H1 (cell line): Measurements from ENCODE around the gene SEZ6L. TPM values are rescaled to one million over a fixed set of nuclear protein-coding genes. Genes with fewer than 3 reads are reported as not detected.

Experiments used
- CTCF ChIA-PET: fragments of 300-600 bp; sonication (Branson Sonifier 250); formaldehyde crosslinking; loops from one replicate; lab custom pipeline; 2021; ENCODE audit not compliant: partially characterized antibody; lab: Charles Lee
- POLR2A ChIA-PET: fragments of 300-600 bp; sonication (Branson Sonifier 250); formaldehyde crosslinking; loops from one replicate; lab custom pipeline; 2021; ENCODE audit warnings: inconsistent platforms; ENCODE audit not compliant: partially characterized antibody; lab: Charles Lee
- DNase-seq, 2 experiments: peaks; one replicate each; pipeline versions ENCODE4 v3.0.0 to v3.0.0-alpha.2; 2010 to 2022; ENCODE audit warnings: low spot score in 2 of 2, low read depth in 1 of 2, mixed read lengths in 1 of 2
- FAIRE-seq: peaks from 2 replicates; lab custom pipeline; 2011; peaks lifted over from hg19 to GRCh38; lab: Jason Lieb, UNC
- H2AFZ ChIP-seq: 2 replicates; pipeline ENCODE4 v1.8.1; 2012; ENCODE audit warnings: low read length, inconsistent platforms
- H2AK5ac ChIP-seq: 2 replicates; pipeline ENCODE4 v1.6.1; 2013; ENCODE audit warnings: low read depth, low read length
- H2BK120ac ChIP-seq: replicated peaks from 2 replicates; pipeline ENCODE3; 2013; ENCODE audit warnings: low read depth, low read length, inconsistent platforms
- H2BK12ac ChIP-seq: 2 replicates; pipeline ENCODE4 v1.6.1; 2013; ENCODE audit warnings: low read depth, low read length
- H2BK15ac ChIP-seq: 2 replicates; pipeline ENCODE4 v1.6.1; 2013; ENCODE audit warnings: low read length
- H2BK20ac ChIP-seq: 2 replicates; pipeline ENCODE4 v1.6.1; 2013; ENCODE audit warnings: low read length
- H2BK5ac ChIP-seq: 2 replicates; pipeline ENCODE4 v1.6.1; 2013; ENCODE audit warnings: low read depth, low read length
- H3K14ac ChIP-seq: 2 replicates; pipeline ENCODE4 v1.6.1; 2013; ENCODE audit warnings: inconsistent platforms; ENCODE audit not compliant: insufficient read length
- H3K18ac ChIP-seq: 2 replicates; pipeline ENCODE4 v1.6.1; 2013; ENCODE audit warnings: low read length; ENCODE audit errors: extremely low read depth
- H3K23ac ChIP-seq: 2 replicates; pipeline ENCODE4 v1.6.1; 2013; ENCODE audit warnings: inconsistent platforms; ENCODE audit not compliant: insufficient read length
- H3K23me2 ChIP-seq: 2 replicates; pipeline ENCODE4 v1.6.1; 2013; ENCODE audit warnings: low read depth, low read length
- H3K27ac ChIP-seq: 2 replicates; pipeline ENCODE4 v1.6.1; 2011; ENCODE audit warnings: low read depth, low read length, inconsistent platforms
- H3K27me3 ChIP-seq, 4 experiments: replicated peaks in 1 of 4; 1 replicate in 1 of 4; 2 replicates in 3 of 4; pipeline versions ENCODE4 v1.6.1 to v1.8.1; 2011 to 2013; ENCODE audit warnings: low read length in 3 of 4, mild to moderate bottlenecking in 3 of 4, inconsistent platforms in 2 of 4, mixed read lengths in 2 of 4, moderate library complexity in 1 of 4; ENCODE audit not compliant: control insufficient read depth in 3 of 4, insufficient read depth in 3 of 4; ENCODE audit errors: extremely low read depth in 1 of 4
- H3K36me3 ChIP-seq, 4 experiments: 2 replicates each; pipeline versions ENCODE4 v1.6.1 to v1.8.1; 2011 to 2013; ENCODE audit warnings: mild to moderate bottlenecking in 4 of 4, low read length in 3 of 4, moderate library complexity in 2 of 4, control low read depth in 1 of 4, inconsistent platforms in 1 of 4; ENCODE audit not compliant: insufficient read depth in 4 of 4, control insufficient read depth in 2 of 4
- H3K4ac ChIP-seq: replicated peaks from 2 replicates; pipeline ENCODE3; 2013; ENCODE audit warnings: low read length, low read depth, mixed read lengths, inconsistent platforms; ENCODE audit not compliant: insufficient read length
- H3K4me1 ChIP-seq, 4 experiments: replicated peaks in 1 of 4; 1 replicate in 1 of 4; 2 replicates in 3 of 4; pipeline versions ENCODE4 v1.6.1 to v1.8.1; 2011 to 2013; ENCODE audit warnings: low read length in 3 of 4, inconsistent platforms in 2 of 4, mixed read lengths in 1 of 4; ENCODE audit not compliant: insufficient read depth in 4 of 4, control insufficient read depth in 3 of 4
- H3K4me2 ChIP-seq, 2 experiments: 2 replicates each; pipeline versions ENCODE4 v1.6.1 to v1.8.1; 2011 to 2013; ENCODE audit warnings: low read depth in 2 of 2, low read length in 2 of 2, control low read depth in 1 of 2, inconsistent platforms in 1 of 2, mild to moderate bottlenecking in 1 of 2; ENCODE audit not compliant: insufficient read depth in 1 of 2
- H3K4me3 ChIP-seq, 4 experiments: fragments of 200-600, 300-600 bp in 1 of 4; sonication (generic), shearing (Covaris generic), sonication (Bioruptor Twin) in 1 of 4; 2 replicates each; pipeline versions ENCODE4 v1.5.1 to v1.8.1; 2011 to 2016; ENCODE audit warnings: low read length in 4 of 4, low read depth in 3 of 4, control low read depth in 2 of 4, inconsistent platforms in 2 of 4, mild to moderate bottlenecking in 2 of 4, mixed read lengths in 1 of 4, moderate library complexity in 1 of 4; ENCODE audit not compliant: insufficient read depth in 2 of 4; ENCODE audit errors: extremely low read depth in 1 of 4
- H3K56ac ChIP-seq: replicated peaks from 2 replicates; pipeline ENCODE3; 2013; ENCODE audit warnings: low read depth, mild to moderate bottlenecking, mixed read lengths, low read length, inconsistent platforms; ENCODE audit not compliant: insufficient read length
- H3K79me1 ChIP-seq: 2 replicates; pipeline ENCODE4 v1.6.1; 2013; ENCODE audit warnings: low read depth, low read length, control low read depth
- H3K79me2 ChIP-seq, 2 experiments: 2 replicates each; pipeline versions ENCODE4 v1.6.1 to v1.8.1; 2012 to 2013; ENCODE audit warnings: low read length in 2 of 2, mild to moderate bottlenecking in 2 of 2, inconsistent platforms in 1 of 2; ENCODE audit not compliant: insufficient read depth in 2 of 2, control insufficient read depth in 1 of 2
- H3K9ac ChIP-seq, 4 experiments: replicated peaks in 1 of 4; 1 replicate in 1 of 4; 2 replicates in 3 of 4; pipeline versions ENCODE4 v1.6.1 to v1.8.1; 2011 to 2013; ENCODE audit warnings: low read depth in 3 of 4, low read length in 3 of 4, control low read depth in 2 of 4, mild to moderate bottlenecking in 2 of 4, moderate library complexity in 2 of 4, inconsistent platforms in 1 of 4; ENCODE audit errors: extremely low read depth in 1 of 4
- H3K9me3 ChIP-seq, 2 experiments: 2 replicates each; pipeline versions ENCODE4 v1.6.1 to v1.8.1; 2012 to 2013; ENCODE audit warnings: mild to moderate bottlenecking in 2 of 2, moderate library complexity in 2 of 2, control low read depth in 1 of 2, inconsistent platforms in 1 of 2, low read depth in 1 of 2, low read length in 1 of 2, mixed read lengths in 1 of 2; ENCODE audit not compliant: insufficient read depth in 2 of 2
- H4K20me1 ChIP-seq, 2 experiments: replicated peaks in 1 of 2; 2 replicates each; pipeline versions ENCODE3 to v1.8.1; 2011 to 2013; ENCODE audit warnings: inconsistent platforms in 2 of 2, low read length in 2 of 2, mild to moderate bottlenecking in 1 of 2; ENCODE audit not compliant: insufficient read depth in 2 of 2, control insufficient read depth in 1 of 2
- H4K5ac ChIP-seq: 2 replicates; pipeline ENCODE4 v1.6.1; 2013; ENCODE audit warnings: low read length, low read depth, mixed read lengths, inconsistent platforms; ENCODE audit not compliant: insufficient read length
- H4K8ac ChIP-seq: 2 replicates; pipeline ENCODE4 v1.8.0; 2013; ENCODE audit warnings: mild to moderate bottlenecking, moderate library complexity, low read length, inconsistent platforms; ENCODE audit not compliant: insufficient read depth; ENCODE audit errors: extremely low read depth
- H4K91ac ChIP-seq: replicated peaks from 2 replicates; pipeline ENCODE3; 2013; ENCODE audit warnings: low read length, mixed read lengths, inconsistent platforms; ENCODE audit not compliant: insufficient read length
- CHD2 ChIP-seq: IDR thresholded peaks from 2 replicates; pipeline ENCODE4 v1.6.1; 2012; ENCODE audit warnings: low read length, improper control_type of control experiment
- EZH2 ChIP-seq: fragments of 200-600 bp; sonication (generic); IDR thresholded peaks from 2 replicates; pipeline ENCODE4 v1.7.1; 2012; ENCODE audit warnings: low read depth, mild to moderate bottlenecking, moderate library complexity, low read length, inconsistent platforms; ENCODE audit not compliant: severe bottlenecking
- FOSL1 ChIP-seq: IDR thresholded peaks from 2 replicates; pipeline ENCODE4 v1.6.1; 2011; ENCODE audit warnings: mild to moderate bottlenecking, low read depth, low read length, moderate library complexity; ENCODE audit not compliant: insufficient read depth
- KDM4A ChIP-seq: IDR thresholded peaks from one replicate; pipeline ENCODE4 v1.7.1; 2012; ENCODE audit warnings: low read depth, mild to moderate bottlenecking, moderate library complexity, low read length, inconsistent platforms; ENCODE audit not compliant: severe bottlenecking
- ZNF274 ChIP-seq: IDR thresholded peaks from 2 replicates; pipeline ENCODE4 v1.7.0; 2012; ENCODE audit warnings: low read length, borderline replicate concordance; ENCODE audit errors: extremely low read depth
- WGBS, 2 experiments: shearing (Covaris generic) in 1 of 2; methylation state at CpG; one replicate each; pipeline versions ENCODE4 v1.1.6 to v1.1.7; 2013 to 2015; ENCODE audit warnings: low lambda C conversion rate in 2 of 2, mixed read lengths in 2 of 2, inconsistent platforms in 1 of 2, low coverage in 1 of 2, missing lambda C conversion rate in 1 of 2; ENCODE audit not compliant: insufficient replicate concordance in 2 of 2, insufficient coverage in 1 of 2, insufficient read length in 1 of 2; ENCODE audit errors: extremely low coverage in 1 of 2, missing lambda C conversion rate in 1 of 2; 5-methylcytosine and 5-hydroxymethylcytosine counted together
- polyA plus RNA-seq, 7 experiments: library from polyadenylated mRNA; depleted of rRNA in 3 of 7; stranded (reverse) in 5 of 7; unstranded in 2 of 7; fragments of >200 nt in 5 of 7; fragments of 200-250 nt in 2 of 7; gene quantifications; 1 replicate in 5 of 7; 2 replicates in 1 of 7; 4 replicates in 1 of 7; pipeline versions ENCODE4 v1.2.1 to v1.2.3, GENCODE V29; 2011 to 2013; ENCODE audit warnings: missing spikeins in 2 of 7, mixed read lengths in 2 of 7
- total RNA-seq: library from RNA; stranded (reverse); fragmentation: NEBNext Ultra II Directional; extraction: Animal tissue kit (Norgen Biotek cat#: 25700); gene quantifications from 2 replicates; pipeline ENCODE4 v1.2.1, GENCODE V29; 2021
- TF ChIP-seq, protein P1 (sequence below): IDR thresholded peaks from 2 replicates; pipeline ENCODE4 v1.6.1; 2012; ENCODE audit warnings: inconsistent platforms
- TF ChIP-seq, protein P2 (sequence below), 3 experiments: IDR thresholded peaks; 1 replicate in 2 of 3; 2 replicates in 1 of 3; pipeline versions ENCODE4 v1.5.1 to v1.6.1; 2011; ENCODE audit warnings: low read length in 3 of 3, mild to moderate bottlenecking in 3 of 3, inconsistent platforms in 2 of 3, low read depth in 1 of 3, moderate library complexity in 1 of 3; ENCODE audit not compliant: insufficient read depth in 1 of 3; ENCODE audit errors: control extremely low read depth in 1 of 3

SEZ6L gene
- total and polyA plus RNA-seq, 2 of the 8 experiments (the other 6 are each of a cell fraction or from before 2014, with no cell fraction given), result 0.06 to 0.33 TPM

DNA sequence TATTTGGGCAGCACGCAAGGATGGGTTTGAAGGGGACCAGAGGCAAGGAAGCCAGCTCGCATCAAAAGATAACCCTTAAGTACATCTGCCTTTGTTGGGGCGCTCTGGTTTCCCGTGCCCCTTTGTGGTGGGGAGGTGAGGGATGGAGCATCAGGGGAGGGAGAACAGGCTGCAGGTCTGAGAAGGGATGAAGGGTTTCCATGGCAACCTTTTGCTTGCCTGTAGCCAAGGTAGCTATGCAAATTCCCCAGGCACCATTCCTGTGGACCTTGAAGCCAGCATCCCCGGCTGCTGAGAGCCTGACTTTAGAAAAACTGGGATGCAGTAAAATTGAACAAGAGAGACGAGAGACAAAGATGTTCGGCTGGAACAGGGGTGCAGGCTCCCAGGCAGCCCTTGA lies 75.7 kb downstream of the SEZ6L start:
- Histone ChIP-seq H3K27me3 (peaks cover 0 to 3% (median 0%) of the 10 kb centered on the region in 4 experiments; a peak in 3 of 7 replicates), H3K4me1 (no peaks in the 10 kb centered on the region), H3K4ac (no peak overlapping the region), H3K23me2 (no peaks in the 10 kb centered on the region), H2BK20ac (no peak overlapping the region), H3K9me3 (no peaks in the 10 kb centered on the region; a peak in 1 of 4 replicates), H3K79me1 (no peaks in the 10 kb centered on the region), H3K4me3 (no peak overlapping the region), H4K8ac (no peak overlapping the region), H3K4me2 (no peak overlapping the region), H3K79me2 (no peaks in the 10 kb centered on the region), H4K5ac (no peak overlapping the region), H3K36me3 (no peaks in the 10 kb centered on the region), H2BK15ac (no peak overlapping the region), H2BK12ac (no peak overlapping the region), H3K56ac (no peak overlapping the region), H2BK120ac (no peak overlapping the region), H2AK5ac (no peak overlapping the region), H2BK5ac (no peak overlapping the region), H4K91ac (no peak overlapping the region), H3K23ac (no peak overlapping the region), H3K27ac (no peak overlapping the region), H3K9ac (no peak overlapping the region), H2AFZ (no peak overlapping the region), H3K18ac (no peak overlapping the region), H4K20me1 (no peaks in the 10 kb centered on the region), H3K14ac (no peak overlapping the region)
- FAIRE-seq, result no peak
- DNase-seq, result no peak
- ChIA-PET POLR2A (no interaction called here), CTCF (interaction anchor here (0.6 to 0.7 kb wide), 3 partner anchors 34 to 86 kb away, joined by 3 to 4 read pairs (median 3); no protein-coding TSS in a partner anchor)
- WGBS, 2 experiments, result 88% methylated on average over 7 of the region's 7 CpGs; no CpG with 5 or more reads in 1 of the 2 experiments
- TF ChIP-seq EZH2, result no peak
- no peak for TF ChIP-seq KDM4A
- no peak for TF ChIP-seq CHD2
- TF ChIP-seq, protein P1, sequence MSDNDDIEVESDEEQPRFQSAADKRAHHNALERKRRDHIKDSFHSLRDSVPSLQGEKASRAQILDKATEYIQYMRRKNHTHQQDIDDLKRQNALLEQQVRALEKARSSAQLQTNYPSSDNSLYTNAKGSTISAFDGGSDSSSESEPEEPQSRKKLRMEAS, result no peak
- TF ChIP-seq, protein P2, sequence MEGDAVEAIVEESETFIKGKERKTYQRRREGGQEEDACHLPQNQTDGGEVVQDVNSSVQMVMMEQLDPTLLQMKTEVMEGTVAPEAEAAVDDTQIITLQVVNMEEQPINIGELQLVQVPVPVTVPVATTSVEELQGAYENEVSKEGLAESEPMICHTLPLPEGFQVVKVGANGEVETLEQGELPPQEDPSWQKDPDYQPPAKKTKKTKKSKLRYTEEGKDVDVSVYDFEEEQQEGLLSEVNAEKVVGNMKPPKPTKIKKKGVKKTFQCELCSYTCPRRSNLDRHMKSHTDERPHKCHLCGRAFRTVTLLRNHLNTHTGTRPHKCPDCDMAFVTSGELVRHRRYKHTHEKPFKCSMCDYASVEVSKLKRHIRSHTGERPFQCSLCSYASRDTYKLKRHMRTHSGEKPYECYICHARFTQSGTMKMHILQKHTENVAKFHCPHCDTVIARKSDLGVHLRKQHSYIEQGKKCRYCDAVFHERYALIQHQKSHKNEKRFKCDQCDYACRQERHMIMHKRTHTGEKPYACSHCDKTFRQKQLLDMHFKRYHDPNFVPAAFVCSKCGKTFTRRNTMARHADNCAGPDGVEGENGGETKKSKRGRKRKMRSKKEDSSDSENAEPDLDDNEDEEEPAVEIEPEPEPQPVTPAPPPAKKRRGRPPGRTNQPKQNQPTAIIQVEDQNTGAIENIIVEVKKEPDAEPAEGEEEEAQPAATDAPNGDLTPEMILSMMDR (IDR thresholded peaks at IDR 0.05; ENCODE audit: control extremely low read depth in 1 of 3, insufficient read depth in 1 of 3, low read depth in 1 of 3, low read length in 3 of 3), result no peak
- no peak for TF ChIP-seq ZNF274
- TF ChIP-seq FOSL1, result no peak
